Esophagus squamous epithelium (tissue), 4 donors: ENCODE results near the gene KRTAP12-3.

Experiments
- CTCF ChIP-seq, 6 experiments: fragments of 450-650 bp in 4 of 6; fragments of 200-600 bp in 2 of 6; sonication (generic) in 2 of 6; IDR thresholded peaks; one replicate each; pipeline ENCODE4 v1.5.1; 2016 to 2019; ENCODE audit warnings: antibody characterized with exemption in 6 of 6, mild to moderate bottlenecking in 4 of 6, moderate library complexity in 4 of 6
- POLR2A ChIP-seq, 4 donors: fragments of 450-650 bp; IDR thresholded peaks; one replicate each; pipeline ENCODE4 v1.6.1; 2017; ENCODE audit warnings: antibody characterized with exemption in 4 of 4, mild to moderate bottlenecking in 4 of 4, moderate library complexity in 3 of 4

GRCh38 chr21:44632067-44632466 is 25.7 kb upstream of the KRTAP12-3 start:
- TF ChIP-seq CTCF (IDR thresholded peaks at IDR 0.05) (no peak), POLR2A (IDR thresholded peaks at IDR 0.05) (no peak)
